ENCODE results near the gene PLXNA3. TPM values are rescaled to one million over a fixed set of nuclear protein-coding genes. Genes with fewer than 3 reads are reported as not detected.
"Not testable (repeated sequence)": the region's sequence is repeated elsewhere in the genome, so short reads cannot be mapped to it uniquely, and the experiment has no call there.

Gene PLXNA3
- total RNA-seq, 3 donors from 2014 or later (not counting 1 experiment from before 2014, with no cell fraction given) = 20.8 to 34.3 (median 32.2) TPM

DNA sequence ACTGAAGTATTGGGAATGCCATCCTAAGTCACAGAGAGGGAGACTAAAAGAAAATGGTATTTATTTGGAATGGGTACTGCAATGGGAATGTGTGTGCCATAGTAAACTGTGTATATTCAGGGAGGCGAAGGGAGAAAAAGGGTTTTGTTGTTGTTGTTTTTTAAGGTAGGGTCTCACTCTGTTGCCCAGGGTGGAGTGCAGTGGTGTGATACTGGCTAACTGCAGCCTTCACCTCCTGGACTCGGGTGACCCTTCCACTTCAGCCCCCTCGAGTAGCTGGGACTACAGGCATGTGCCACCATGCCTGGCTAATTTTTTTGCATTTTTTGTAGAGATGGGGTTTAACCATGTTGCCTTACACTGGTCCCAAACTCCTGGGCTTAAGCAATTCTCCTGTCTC is 36.6 kb downstream of the PLXNA3 start:
- intact Hi-C loops (cut with micrococcal nuclease) = no loop called here

DNA sequence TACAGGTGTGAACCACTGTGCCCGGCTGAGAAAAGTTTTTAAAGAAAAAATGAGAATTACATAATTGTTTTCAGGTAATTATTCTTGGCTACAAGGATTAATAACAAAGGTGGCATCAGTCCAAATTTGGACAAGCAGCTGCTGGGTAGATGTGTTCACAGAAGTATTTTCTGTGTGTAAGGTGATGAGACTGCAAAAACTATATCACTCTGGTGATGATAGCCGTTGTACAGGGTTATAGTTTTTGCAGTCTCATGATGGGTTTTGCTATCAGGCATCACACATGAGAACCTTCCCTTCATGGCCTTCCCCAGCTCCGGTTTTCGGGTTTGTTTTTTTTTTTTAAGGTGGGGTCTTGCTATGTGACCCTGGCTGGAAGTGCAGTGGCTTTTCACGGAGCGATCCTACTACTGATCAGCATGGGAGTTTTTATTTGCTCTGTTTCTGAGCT is 37.4 kb downstream of the PLXNA3 start:
- TF ChIP-seq, protein P1, sequence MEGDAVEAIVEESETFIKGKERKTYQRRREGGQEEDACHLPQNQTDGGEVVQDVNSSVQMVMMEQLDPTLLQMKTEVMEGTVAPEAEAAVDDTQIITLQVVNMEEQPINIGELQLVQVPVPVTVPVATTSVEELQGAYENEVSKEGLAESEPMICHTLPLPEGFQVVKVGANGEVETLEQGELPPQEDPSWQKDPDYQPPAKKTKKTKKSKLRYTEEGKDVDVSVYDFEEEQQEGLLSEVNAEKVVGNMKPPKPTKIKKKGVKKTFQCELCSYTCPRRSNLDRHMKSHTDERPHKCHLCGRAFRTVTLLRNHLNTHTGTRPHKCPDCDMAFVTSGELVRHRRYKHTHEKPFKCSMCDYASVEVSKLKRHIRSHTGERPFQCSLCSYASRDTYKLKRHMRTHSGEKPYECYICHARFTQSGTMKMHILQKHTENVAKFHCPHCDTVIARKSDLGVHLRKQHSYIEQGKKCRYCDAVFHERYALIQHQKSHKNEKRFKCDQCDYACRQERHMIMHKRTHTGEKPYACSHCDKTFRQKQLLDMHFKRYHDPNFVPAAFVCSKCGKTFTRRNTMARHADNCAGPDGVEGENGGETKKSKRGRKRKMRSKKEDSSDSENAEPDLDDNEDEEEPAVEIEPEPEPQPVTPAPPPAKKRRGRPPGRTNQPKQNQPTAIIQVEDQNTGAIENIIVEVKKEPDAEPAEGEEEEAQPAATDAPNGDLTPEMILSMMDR (IDR thresholded peaks at IDR 0.05) = no peak
- ATAC-seq = no peak
- intact Hi-C loops (cut with micrococcal nuclease) = no loop called here
- Histone ChIP-seq H3K9me3 (ENCODE audit: control insufficient read depth, insufficient read depth, low read length) (no peaks in the 10 kb centered on the region), H3K27me3 (ENCODE audit: control insufficient read depth, insufficient read depth, low read length) (no peaks in the 10 kb centered on the region), H3K4me1 (ENCODE audit: control insufficient read depth, insufficient read depth, low read length) (peaks cover 6% of the 10 kb centered on the region), H3K27ac (ENCODE audit: low read length) (no peak overlapping the region), H3K36me3 (ENCODE audit: control insufficient read depth, insufficient read depth, low read length) (no peaks in the 10 kb centered on the region), H3K4me3 (ENCODE audit: low read length) (no peak overlapping the region)
- Mint-ChIP-seq H3K27ac (no peak overlapping the region), H3K36me3 (no peaks in the 10 kb centered on the region), H3K9me3 (no peaks in the 10 kb centered on the region), H3K4me3 (no peak overlapping the region), H3K27me3 (ENCODE audit: low read depth in 2 of 2) (no peaks in the 10 kb centered on the region), H3K4me1 (no peaks in the 10 kb centered on the region)
- 81% methylated on average over 5 of the region's 6 CpGs for whole genome bisulfite sequencing (ENCODE audit: insufficient coverage)
- no peak for DNase-seq

More for the DNA sequence above, 36.6 kb downstream of the PLXNA3 start:
- no peaks in the 10 kb centered on the region for H3K27me3 Mint-ChIP-seq (ENCODE audit: low read depth in 2 of 2)
- peaks cover 10% of the 10 kb centered on the region for H3K4me1 ChIP-seq (ENCODE audit: control insufficient read depth, insufficient read depth, low read length)
- WGBS (ENCODE audit: insufficient coverage) = 76% methylated on average over 3 of the region's 3 CpGs
- DNase-seq = no peak
- H3K36me3 Mint-ChIP-seq = no peaks in the 10 kb centered on the region
- H3K9me3 Mint-ChIP-seq = no peaks in the 10 kb centered on the region
- peaks cover 3% of the 10 kb centered on the region in 2 donors for H3K4me1 Mint-ChIP-seq
- H3K36me3 ChIP-seq (ENCODE audit: control insufficient read depth, insufficient read depth, low read length) = no peaks in the 10 kb centered on the region
- TF ChIP-seq, protein P1 (IDR thresholded peaks at IDR 0.05) = no peak
- H3K27ac Mint-ChIP-seq = no peak overlapping the region
- no peaks in the 10 kb centered on the region for H3K9me3 ChIP-seq (ENCODE audit: control insufficient read depth, insufficient read depth, low read length)
- no peak overlapping the region for H3K27ac ChIP-seq (ENCODE audit: low read length)
- H3K27me3 ChIP-seq (ENCODE audit: control insufficient read depth, insufficient read depth, low read length) = no peaks in the 10 kb centered on the region
- H3K4me3 ChIP-seq (ENCODE audit: low read length) = no peak overlapping the region
- no peak for ATAC-seq
- H3K4me3 Mint-ChIP-seq = no peak overlapping the region

DNA sequence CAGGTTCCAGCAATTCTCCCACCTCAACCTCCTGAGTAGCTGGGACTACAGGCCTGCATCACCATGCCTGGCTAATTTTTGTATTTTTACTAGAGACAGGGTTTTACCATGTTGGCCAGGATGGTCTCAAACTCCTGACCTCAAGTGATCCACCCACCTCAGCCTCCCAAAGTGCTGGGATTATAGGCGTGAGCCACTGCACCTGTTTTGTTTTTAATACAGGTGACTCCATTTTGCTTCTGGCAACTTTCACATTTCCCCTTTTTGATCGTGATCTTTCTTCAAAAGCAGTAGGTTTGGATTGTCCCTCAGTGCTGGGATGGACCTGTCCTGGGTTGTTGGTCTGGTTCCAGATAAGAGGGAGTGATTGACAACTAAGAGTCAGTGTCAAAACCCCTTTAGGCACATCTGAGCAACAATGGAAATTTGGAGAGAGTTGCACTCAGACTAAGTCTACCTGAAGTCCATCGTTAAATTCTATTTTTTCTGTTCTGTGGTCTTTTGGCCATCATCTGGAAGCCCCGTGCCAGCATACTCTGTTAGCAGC is 38.6 kb downstream of the PLXNA3 start:
- H3K27me3 Mint-ChIP-seq (ENCODE audit: low read depth in 2 of 2); H3K27ac ChIP-seq (ENCODE audit: low read length); H3K4me3 ChIP-seq (ENCODE audit: low read length); H3K27me3 ChIP-seq (ENCODE audit: control insufficient read depth, insufficient read depth, low read length); ATAC-seq; H3K9me3 Mint-ChIP-seq; intact Hi-C loops (cut with micrococcal nuclease); H3K36me3 ChIP-seq (ENCODE audit: control insufficient read depth, insufficient read depth, low read length); H3K9me3 ChIP-seq (ENCODE audit: control insufficient read depth, insufficient read depth, low read length); H3K4me1 ChIP-seq (ENCODE audit: control insufficient read depth, insufficient read depth, low read length); H3K4me1 Mint-ChIP-seq; H3K4me3 Mint-ChIP-seq; H3K36me3 Mint-ChIP-seq; H3K27ac Mint-ChIP-seq; DNase-seq: not testable (repeated sequence)
- 89% methylated on average over 3 of the region's 4 CpGs for WGBS (ENCODE audit: insufficient coverage)

DNA sequence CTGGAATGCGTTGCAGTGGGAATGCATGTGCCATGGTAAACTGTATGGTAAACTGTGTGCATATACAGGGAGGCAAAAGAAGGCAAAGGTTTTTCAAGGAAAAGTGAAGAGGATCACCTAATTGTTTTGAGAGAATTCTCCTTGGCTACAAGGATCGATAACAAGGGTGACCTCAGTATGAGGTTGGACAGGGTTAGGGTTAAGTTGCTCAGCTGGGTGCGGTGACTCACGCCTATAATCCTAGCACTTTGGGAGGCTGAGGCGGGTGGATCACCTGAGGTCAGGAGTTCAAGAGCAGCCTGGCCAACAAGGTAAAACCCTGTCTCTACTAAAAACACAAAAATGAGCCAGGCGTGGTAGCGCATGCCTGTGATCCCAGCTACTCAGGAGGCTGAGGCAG is 43.3 kb downstream of the PLXNA3 start:
- H3K36me3 ChIP-seq (ENCODE audit: control insufficient read depth, insufficient read depth, low read length); H3K4me1 ChIP-seq (ENCODE audit: control insufficient read depth, insufficient read depth, low read length); H3K36me3 Mint-ChIP-seq; H3K4me3 ChIP-seq (ENCODE audit: low read length); DNase-seq; H3K9me3 Mint-ChIP-seq; H3K27me3 ChIP-seq (ENCODE audit: control insufficient read depth, insufficient read depth, low read length); H3K9me3 ChIP-seq (ENCODE audit: control insufficient read depth, insufficient read depth, low read length); ATAC-seq; H3K27me3 Mint-ChIP-seq (ENCODE audit: low read depth in 2 of 2); intact Hi-C loops (cut with micrococcal nuclease); H3K27ac Mint-ChIP-seq; H3K27ac ChIP-seq (ENCODE audit: low read length); H3K4me1 Mint-ChIP-seq; H3K4me3 Mint-ChIP-seq: not testable (repeated sequence)
- WGBS (ENCODE audit: insufficient coverage) = 98% methylated on average over 6 of the region's 7 CpGs
